ENCODE results near the gene INPP5D.
"Not testable (repeated sequence)": the region's sequence is repeated elsewhere in the genome, so short reads cannot be mapped to it uniquely, and the experiment has no call there.

The INPP5D gene

DNA sequence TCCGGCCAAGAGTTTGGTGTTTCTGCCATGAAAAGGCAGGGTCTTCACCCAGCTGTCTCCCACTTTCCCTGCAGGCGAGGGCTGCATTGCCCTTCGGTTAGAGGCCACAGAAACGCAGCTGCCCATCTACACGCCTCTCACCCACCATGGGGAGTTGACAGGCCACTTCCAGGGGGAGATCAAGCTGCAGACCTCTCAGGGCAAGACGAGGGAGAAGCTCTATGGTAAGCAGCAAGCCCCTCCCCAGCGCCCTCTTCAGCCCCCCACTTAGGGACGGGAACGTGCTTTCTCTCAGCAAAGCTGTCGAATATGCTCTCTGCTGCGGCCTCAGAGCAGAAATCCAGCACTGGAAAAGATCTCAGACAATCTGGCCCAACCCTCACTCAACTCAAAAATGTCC, 133.6 kb downstream of the INPP5D start:
- Histone ChIP-seq H3K4me1 (peaks cover 8% of the 10 kb centered on the region; the same call in 1 of the 2 replicates), H4K20me1 (0 out of 2 replicates have a peak, but pooled peaks cover 5% of the 10 kb centered on the region), H3K9ac (no peak overlapping the region), H3K9me3 (no peaks in the 10 kb centered on the region), H3K36me3 (peaks cover 100% of the 10 kb centered on the region), H3K27me3 (no peaks in the 10 kb centered on the region), H3K27ac (no peak overlapping the region), H3K4me3 (no peak overlapping the region), H3K4me2 (no peak overlapping the region)
- no peak for TF ChIP-seq Cebpa-rat (IDR thresholded peaks at IDR 0.05)

DNA sequence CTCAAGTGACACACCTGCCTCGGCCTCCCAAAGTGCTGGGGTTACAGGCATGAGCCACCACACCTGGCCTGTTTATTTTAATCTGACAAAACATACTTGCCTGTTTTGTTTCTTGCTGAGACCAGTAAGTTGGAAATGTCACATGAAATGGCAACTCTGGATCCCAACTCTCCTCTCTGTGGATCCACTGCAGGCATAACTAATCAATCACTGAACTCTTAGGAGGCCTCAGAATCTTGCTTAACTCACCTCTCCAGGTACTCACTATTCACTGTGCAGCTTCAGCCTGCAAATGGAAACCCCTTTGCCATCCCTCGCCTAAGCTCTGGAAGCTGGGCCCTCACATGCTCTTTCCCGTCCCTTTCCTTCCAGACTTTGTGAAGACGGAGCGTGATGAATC, 134.9 kb downstream of the INPP5D start:
- Histone ChIP-seq H3K4me2 (no peak overlapping the region), H4K20me1 (peaks cover 10% of the 10 kb centered on the region; the same call in 1 of the 2 replicates), H3K27ac (no peak overlapping the region), H3K9me3 (no peaks in the 10 kb centered on the region), H3K4me1 (peaks cover 12% of the 10 kb centered on the region; the same call in 1 of the 2 replicates), H3K36me3 (peaks cover 99% of the 10 kb centered on the region), H3K9ac (no peak overlapping the region), H3K4me3 (no peak overlapping the region), H3K27me3 (no peaks in the 10 kb centered on the region)
- TF ChIP-seq Cebpa-rat (IDR thresholded peaks at IDR 0.05) = no peak

DNA sequence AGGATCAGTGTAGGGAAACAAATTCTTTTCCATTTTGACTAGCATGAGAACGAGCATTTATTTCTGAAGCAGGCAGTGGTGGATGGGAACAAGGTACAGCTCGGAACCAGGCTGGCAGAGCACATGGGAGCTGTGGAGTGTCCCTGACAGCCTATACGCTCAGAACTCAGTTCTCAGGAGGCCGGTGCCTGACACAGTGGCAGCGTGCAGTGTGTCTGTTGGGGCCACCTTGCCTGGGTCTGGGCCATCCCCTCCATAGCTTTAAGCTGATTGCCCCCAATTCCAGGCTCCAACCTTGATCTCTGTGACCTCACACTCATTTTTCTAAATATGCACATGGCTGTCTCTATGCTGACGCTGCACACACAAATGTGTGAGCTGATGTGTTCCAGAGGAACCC, 136.9 kb downstream of the INPP5D start:
- peaks cover 23% of the 10 kb centered on the region for H4K20me1 ChIP-seq
- no peak overlapping the region for H3K4me2 ChIP-seq
- no peak for TF ChIP-seq Cebpa-rat (IDR thresholded peaks at IDR 0.05)
- no peak overlapping the region for H3K4me3 ChIP-seq
- no peaks in the 10 kb centered on the region for H3K27me3 ChIP-seq
- H3K9me3 ChIP-seq = no peaks in the 10 kb centered on the region
- peaks cover 97% of the 10 kb centered on the region for H3K36me3 ChIP-seq
- no peak overlapping the region for H3K9ac ChIP-seq
- H3K27ac ChIP-seq = no peak overlapping the region
- H3K4me1 ChIP-seq = peaks cover 24% of the 10 kb centered on the region

DNA sequence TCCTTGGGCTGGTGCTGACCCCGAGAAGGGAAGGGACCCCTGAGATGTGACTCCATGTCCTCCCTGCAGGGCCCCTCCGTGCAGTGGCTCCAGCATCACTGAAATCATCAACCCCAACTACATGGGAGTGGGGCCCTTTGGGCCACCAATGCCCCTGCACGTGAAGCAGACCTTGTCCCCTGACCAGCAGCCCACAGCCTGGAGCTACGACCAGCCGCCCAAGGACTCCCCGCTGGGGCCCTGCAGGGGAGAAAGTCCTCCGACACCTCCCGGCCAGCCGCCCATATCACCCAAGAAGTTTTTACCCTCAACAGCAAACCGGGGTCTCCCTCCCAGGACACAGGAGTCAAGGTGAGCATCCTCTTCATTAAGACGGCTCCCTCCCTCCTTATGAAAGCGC, 137.9 kb downstream of the INPP5D start:
- peaks cover 4% of the 10 kb centered on the region; the same call in 1 of the 2 replicates for H3K9me3 ChIP-seq

DNA sequence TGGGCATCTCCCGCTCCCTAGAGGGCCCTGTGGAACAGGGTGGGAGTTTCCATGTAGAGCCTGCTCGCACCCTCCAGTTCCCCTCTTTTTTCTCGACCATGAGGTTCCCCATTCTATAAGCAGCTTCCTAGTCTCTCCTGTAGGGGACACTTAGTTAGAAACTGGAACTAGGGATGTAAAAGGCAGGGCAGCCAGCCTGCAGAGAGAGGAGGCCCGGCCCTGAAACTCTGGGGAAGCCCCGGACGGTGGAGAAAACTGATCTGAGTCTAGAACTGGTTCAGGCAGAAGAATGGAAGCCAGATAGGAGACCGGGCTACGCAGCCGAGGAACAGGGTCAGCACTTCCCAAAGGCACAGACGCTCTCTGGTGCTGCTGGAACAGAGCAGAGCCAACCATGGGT, 139.7 kb downstream of the INPP5D start:
- H3K27me3 ChIP-seq = no peaks in the 10 kb centered on the region
- no peak overlapping the region for H3K9ac ChIP-seq
- peaks cover 10% of the 10 kb centered on the region; the same call in 1 of the 2 replicates for H3K9me3 ChIP-seq
- no peak overlapping the region for H3K4me2 ChIP-seq
- H4K20me1 ChIP-seq = peaks cover 44% of the 10 kb centered on the region
- H3K27ac ChIP-seq = no peak overlapping the region
- peaks cover 41% of the 10 kb centered on the region for H3K4me1 ChIP-seq
- H3K4me3 ChIP-seq = no peak overlapping the region
- H3K36me3 ChIP-seq = peaks cover 97% of the 10 kb centered on the region
- no peak for TF ChIP-seq Cebpa-rat (IDR thresholded peaks at IDR 0.05)

More for the DNA sequence above, 137.9 kb downstream of the INPP5D start:
- TF ChIP-seq Cebpa-rat (IDR thresholded peaks at IDR 0.05) = no peak
- H3K27me3 ChIP-seq = no peaks in the 10 kb centered on the region
- no peak overlapping the region for H3K4me2 ChIP-seq
- H3K4me3 ChIP-seq = no peak overlapping the region
- no peak overlapping the region for H3K9ac ChIP-seq
- H4K20me1 ChIP-seq = peaks cover 33% of the 10 kb centered on the region
- H3K27ac ChIP-seq = no peak overlapping the region
- H3K4me1 ChIP-seq = peaks cover 34% of the 10 kb centered on the region
- peaks cover 97% of the 10 kb centered on the region for H3K36me3 ChIP-seq

DNA sequence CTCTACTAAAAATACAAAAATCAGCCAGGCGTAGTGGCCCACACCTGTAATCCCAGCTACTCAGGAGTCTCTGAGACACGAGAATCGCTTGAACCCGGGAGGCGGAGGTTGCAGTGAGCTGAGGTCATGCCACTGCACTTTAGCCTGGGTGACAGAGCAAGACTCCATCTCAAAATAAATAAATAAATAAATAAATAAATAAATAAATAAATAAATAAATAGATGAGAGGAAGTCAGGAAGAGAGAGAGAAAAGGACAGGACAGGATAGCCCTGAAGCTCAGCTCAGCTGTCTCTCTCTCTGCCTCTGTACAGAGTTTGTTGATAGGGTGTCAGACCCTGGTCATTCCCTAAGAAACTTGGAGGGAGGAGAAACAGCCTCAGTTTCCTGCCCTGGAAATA, 140.6 kb downstream of the INPP5D start:
- not testable (repeated sequence) for H3K9me3 ChIP-seq, H3K27me3 ChIP-seq, H3K27ac ChIP-seq, H3K4me3 ChIP-seq, H3K9ac ChIP-seq
- H4K20me1 ChIP-seq = peaks cover 44% of the 10 kb centered on the region
- H3K36me3 ChIP-seq = peaks cover 97% of the 10 kb centered on the region
- peaks cover 41% of the 10 kb centered on the region for H3K4me1 ChIP-seq
- peak overlapping the region; percentile 32; the same call in 1 of the 2 replicates for H3K4me2 ChIP-seq

DNA sequence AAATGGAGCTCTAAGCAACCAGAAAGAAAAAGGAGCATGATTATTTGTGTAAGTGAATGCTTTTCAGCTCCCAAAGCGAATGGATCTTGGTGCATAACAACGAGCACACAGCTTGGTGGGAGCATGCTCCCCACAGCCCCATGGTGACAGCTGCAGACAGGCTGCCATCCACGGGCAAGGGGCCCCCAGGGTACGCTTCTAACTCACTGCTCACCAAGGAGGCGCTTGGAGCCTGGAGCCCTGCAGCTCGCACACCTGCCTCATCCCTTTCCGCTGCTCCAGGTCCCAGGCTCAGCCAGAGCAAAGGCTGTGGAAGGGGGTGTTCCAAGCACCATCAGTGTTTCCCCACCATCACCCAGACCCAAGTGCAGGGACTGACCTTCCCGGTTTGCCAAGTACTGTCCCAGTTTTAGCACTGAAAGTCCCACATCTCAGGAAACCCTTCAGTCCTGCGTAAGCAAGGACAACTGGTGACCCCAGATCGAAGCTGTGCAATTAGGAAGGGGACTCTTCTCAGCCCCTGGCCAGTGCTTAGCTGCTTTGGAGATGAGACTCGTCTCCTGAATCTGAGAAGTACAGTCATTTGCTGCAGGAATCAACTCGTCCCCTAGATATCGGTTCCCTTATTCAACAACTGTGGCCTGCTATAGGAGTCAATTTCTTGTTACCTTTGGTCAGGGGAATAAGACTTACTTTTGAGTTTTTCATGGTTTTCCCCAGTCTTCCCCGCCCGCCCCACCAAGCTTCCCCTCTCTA, 141.3 kb downstream of the INPP5D start:
- H3K4me1 ChIP-seq = peaks cover 41% of the 10 kb centered on the region
- H3K27me3 ChIP-seq = no peaks in the 10 kb centered on the region
- peaks cover 10% of the 10 kb centered on the region; the same call in 1 of the 2 replicates for H3K9me3 ChIP-seq
- 0 out of 2 replicates have a peak overlapping the region, but pooled peaks have one; percentile 22 for H3K27ac ChIP-seq
- H4K20me1 ChIP-seq = peaks cover 47% of the 10 kb centered on the region
- no peak for TF ChIP-seq Cebpa-rat (IDR thresholded peaks at IDR 0.05)
- peaks cover 97% of the 10 kb centered on the region for H3K36me3 ChIP-seq
- no peak overlapping the region for H3K4me3 ChIP-seq
- peak overlapping the region; percentile 75 for H3K4me2 ChIP-seq
- H3K9ac ChIP-seq = no peak overlapping the region

DNA sequence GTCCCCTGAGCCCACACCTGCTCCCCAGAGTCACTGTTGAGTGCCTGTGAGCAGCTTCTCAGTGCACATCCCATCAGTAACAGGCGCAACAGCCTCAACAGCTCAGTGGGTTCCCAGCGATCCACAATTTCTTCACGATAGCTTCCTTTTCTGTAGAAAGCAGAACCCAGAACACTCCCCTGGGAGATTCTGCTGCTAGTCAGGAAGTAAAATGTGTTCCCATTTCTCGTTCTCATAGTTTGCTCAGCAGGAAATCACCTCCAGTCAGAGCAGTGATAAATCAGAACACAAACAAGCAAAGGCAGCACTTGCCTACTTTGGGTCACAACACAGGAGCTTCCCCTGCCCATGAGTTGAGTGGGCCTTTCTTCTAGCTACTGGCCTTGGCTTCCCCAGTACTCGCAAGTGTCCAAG, 142.4 kb downstream of the INPP5D start:
- no peak for TF ChIP-seq Cebpa-rat (IDR thresholded peaks at IDR 0.05)
- H3K9ac ChIP-seq = no peak overlapping the region
- H3K27ac ChIP-seq = peak overlapping the region; percentile 44; the same call in 1 of the 2 replicates

DNA sequence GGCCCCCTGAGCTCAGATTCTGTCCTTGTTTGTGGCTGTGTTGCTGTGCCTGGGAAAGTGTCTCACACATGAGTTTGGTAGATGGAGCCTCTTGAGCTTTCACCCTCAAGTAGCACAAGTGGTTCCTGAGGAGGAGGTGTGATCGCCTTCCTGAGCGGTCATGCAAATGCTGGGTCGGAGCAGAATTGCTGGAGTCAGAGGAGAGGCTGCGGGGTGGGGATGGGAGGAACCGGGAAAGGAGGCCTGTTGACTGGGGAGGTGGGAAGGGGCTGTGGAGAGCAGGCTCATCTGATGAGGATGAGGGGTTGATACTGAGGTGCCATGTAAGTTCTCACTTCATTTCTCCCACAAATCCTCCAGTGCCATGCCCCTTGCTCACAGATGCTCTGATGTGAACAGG, 142.9 kb downstream of the INPP5D start:
- TF ChIP-seq Cebpa-rat (IDR thresholded peaks at IDR 0.05) = no peak
- H3K36me3 ChIP-seq = peaks cover 97% of the 10 kb centered on the region
- H4K20me1 ChIP-seq = peaks cover 63% of the 10 kb centered on the region
- peak overlapping the region; percentile 75; the same call in 1 of the 2 replicates for H3K4me2 ChIP-seq
- 0 out of 2 replicates have a peak overlapping the region, but pooled peaks have one; percentile 12 for H3K4me3 ChIP-seq
- H3K27me3 ChIP-seq = no peaks in the 10 kb centered on the region
- no peak overlapping the region for H3K9ac ChIP-seq
- H3K27ac ChIP-seq = peak overlapping the region; percentile 44; the same call in 1 of the 2 replicates
- H3K9me3 ChIP-seq = peaks cover 10% of the 10 kb centered on the region; the same call in 1 of the 2 replicates
- peaks cover 57% of the 10 kb centered on the region for H3K4me1 ChIP-seq

More for the DNA sequence above, 142.4 kb downstream of the INPP5D start:
- H4K20me1 ChIP-seq = peaks cover 58% of the 10 kb centered on the region
- peak overlapping the region; percentile 75 for H3K4me2 ChIP-seq
- 0 out of 2 replicates have a peak overlapping the region, but pooled peaks have one; percentile 12 for H3K4me3 ChIP-seq
- H3K4me1 ChIP-seq = peaks cover 51% of the 10 kb centered on the region
- peaks cover 97% of the 10 kb centered on the region for H3K36me3 ChIP-seq
- H3K27me3 ChIP-seq = no peaks in the 10 kb centered on the region
- H3K9me3 ChIP-seq = peaks cover 10% of the 10 kb centered on the region; the same call in 1 of the 2 replicates

DNA sequence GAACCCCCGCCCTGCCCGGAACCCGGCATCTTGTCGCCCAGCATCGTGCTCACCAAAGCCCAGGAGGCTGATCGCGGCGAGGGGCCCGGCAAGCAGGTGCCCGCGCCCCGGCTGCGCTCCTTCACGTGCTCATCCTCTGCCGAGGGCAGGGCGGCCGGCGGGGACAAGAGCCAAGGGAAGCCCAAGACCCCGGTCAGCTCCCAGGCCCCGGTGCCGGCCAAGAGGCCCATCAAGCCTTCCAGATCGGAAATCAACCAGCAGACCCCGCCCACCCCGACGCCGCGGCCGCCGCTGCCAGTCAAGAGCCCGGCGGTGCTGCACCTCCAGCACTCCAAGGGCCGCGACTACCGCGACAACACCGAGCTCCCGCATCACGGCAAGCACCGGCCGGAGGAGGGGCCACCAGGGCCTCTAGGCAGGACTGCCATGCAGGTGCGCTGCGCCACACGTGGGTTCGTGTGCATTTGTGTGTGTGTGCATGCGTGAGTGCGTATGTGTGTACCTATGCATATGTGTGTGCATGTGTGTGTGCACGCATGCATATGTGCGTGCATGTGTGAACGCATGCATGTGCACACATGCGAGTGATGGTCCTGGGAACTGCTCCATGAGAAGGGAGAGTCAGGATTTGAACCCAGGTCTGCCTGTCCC, 144.3 kb downstream of the INPP5D start:
- H4K20me1 ChIP-seq = peaks cover 74% of the 10 kb centered on the region
- no peak for TF ChIP-seq Cebpa-rat (IDR thresholded peaks at IDR 0.05)
- peaks cover 96% of the 10 kb centered on the region for H3K36me3 ChIP-seq
- H3K4me2 ChIP-seq = no peak overlapping the region
- no peak overlapping the region for H3K4me3 ChIP-seq
- H3K9me3 ChIP-seq = peaks cover 10% of the 10 kb centered on the region; the same call in 1 of the 2 replicates
- no peak overlapping the region for H3K27ac ChIP-seq
- H3K9ac ChIP-seq = no peak overlapping the region
- no peaks in the 10 kb centered on the region for H3K27me3 ChIP-seq
- H3K4me1 ChIP-seq = peaks cover 68% of the 10 kb centered on the region
